Measurements from ENCODE around the gene LAT.
"Not testable (repeated sequence)": the region's sequence is repeated elsewhere in the genome, so short reads cannot be mapped to it uniquely, and the experiment has no call there.

Gene LAT, protein sequence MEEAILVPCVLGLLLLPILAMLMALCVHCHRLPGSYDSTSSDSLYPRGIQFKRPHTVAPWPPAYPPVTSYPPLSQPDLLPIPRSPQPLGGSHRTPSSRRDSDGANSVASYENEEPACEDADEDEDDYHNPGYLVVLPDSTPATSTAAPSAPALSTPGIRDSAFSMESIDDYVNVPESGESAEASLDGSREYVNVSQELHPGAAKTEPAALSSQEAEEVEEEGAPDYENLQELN

DNA sequence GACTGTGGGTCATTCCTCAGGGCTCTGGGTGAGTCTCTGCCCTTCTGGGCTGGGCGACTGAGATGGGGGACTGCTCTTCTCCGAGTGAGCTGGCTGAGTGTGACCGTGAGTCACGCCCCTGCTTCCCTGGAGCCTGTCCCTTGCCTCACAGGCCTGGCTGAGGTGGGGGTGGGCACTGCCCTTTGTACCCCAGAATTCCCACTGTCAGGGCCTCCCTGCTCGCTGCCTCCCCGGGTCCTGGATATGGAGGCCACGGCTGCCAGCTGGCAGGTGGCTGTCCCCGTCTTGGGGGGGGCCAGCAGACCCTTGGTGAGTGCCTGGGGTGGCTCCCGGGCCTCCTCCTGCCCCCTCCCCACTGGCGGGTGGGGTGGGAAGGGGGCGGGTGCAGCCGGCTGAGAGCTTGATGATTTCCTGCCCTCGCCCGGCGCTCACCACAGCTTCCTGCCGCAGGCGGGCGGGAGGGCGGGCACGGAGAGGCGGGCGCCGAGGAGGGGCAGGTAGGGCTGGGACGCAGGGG lies at the start of gene LAT:
Gene LAT, plus strand, starts transcription at position 434 of the 517 bp plus-strand sequence. CDS start 366 bp downstream, outside the sequence.
- DNase-seq: peak; percentile 78

DNA sequence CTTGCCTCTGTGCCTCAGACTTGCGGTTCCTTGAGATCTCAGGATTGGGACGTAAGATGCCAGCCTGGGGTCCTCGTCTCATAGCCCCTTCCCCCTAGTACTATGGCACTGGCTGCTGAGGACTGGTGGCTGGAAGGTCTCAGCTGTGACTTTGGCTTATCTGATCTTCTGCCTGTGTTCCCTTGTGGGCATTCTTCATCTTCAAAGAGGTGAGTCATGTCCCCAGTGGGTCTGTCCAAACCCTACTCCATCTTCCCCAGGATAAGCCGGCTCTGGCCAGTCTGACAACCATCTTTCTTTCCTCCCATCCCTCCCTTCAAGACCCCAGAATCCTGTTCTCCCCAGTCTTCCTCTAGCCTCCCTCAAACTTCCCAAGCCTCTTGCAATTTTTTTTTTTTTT lies 49.5 kb upstream of the LAT start:
- DNase-seq: no peak

DNA sequence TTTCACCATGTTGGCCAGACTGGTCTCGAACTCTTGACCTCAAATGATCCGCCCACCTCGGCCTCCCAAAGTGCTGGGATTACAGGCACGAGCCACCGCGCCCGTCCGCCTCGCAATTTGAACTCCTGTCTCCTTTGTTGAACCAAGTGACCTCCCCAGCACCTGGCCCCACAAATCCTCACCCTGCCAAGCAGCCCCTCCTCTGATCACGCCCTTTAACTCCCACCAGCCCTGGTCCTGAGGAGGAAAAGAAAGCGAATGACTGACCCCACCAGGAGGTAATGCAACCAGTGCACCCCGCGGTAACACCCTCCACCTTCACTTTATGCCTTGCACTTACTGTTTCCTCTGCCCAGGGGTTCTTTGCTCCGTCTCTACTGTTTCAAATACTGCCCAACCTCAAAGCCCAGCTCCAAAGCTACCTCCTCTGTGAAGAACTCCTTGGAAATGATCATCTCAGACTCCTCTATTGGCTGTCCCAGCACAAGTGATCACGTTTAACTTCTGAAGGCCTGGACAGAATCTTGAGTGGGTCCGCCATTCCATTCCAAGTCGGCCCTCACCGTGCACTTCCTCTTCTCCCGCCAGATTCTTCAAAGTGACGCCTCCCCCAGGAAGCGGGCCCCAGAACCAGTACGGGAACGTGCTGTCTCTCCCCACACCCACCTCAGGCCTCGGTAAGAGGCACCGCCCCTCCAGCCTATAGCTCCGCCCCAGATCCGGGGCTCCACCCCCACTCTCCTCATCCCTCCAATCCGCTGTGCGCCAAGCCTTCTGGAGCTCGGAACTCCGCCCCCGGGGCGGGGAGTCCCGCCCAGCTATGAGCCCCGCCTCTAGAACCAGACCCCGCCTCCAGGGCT lies 48.7 kb upstream of the LAT start:
- DNase-seq: peak; percentile 95

DNA sequence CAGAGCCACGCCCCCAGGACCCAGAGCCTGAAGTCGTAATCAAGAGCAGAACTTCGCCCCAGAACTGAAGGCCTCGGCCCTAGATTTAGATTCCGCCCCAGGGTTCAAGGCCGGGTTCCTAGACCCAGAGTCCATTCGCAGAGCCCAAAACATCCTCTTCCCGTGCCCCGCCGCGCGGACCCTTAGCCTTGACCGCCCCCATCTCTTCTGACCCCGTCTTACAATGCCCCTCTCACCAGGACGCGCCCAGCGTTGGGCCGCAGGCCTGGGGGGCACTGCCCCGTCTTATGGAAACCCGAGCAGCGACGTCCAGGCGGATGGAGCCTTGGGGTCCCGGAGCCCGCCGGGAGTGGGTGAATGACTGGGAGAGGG lies 48.1 kb upstream of the LAT start:
- DNase-seq: no peak

DNA sequence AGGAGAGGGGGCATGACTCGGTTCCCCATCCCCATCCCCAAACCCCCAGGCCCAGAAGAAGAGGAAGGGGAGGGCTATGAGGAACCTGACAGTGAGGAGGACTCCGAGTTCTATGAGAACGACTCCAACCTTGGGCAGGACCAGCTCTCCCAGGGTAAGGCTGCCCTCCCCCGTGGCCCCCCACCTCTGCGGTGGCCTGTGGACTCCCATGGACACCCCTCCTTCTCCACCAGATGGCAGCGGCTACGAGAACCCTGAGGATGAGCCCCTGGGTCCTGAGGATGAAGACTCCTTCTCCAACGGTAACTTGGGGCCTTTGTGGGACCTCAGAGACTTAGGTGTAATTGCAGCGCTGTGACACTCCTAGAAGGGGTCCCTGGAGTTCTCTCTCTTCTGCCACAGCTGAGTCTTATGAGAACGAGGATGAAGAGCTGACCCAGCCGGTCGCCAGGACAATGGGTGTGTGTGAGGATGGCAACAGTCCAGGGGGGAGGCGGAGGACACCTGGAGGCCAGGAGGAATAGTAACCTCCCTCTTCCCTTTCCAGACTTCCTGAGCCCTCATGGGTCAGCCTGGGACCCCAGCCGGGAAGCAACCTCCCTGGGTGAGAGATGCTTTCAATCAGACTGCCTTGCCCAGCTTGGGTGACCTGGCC lies 47.5 kb upstream of the LAT start:
- DNase-seq: no peak

DNA sequence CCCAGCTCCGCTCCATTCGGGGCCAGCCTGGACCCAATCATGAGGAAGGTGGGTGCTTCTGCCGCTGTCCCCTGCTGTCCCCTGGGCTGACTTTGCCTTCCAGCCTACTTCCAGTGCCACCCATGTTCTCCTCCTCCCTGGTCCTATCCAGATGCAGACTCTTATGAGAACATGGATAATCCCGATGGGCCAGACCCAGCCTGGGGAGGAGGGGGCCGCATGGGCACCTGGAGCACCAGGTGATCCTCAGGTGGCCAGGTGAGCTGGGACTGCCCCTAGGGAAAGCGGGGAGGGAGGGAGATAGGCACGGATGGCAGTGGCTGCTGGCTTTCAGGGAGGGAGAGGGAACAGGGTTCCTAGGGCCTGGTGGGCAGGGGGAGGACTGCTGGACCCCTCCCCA lies 46.1 kb upstream of the LAT start:
- no peak for DNase-seq

DNA sequence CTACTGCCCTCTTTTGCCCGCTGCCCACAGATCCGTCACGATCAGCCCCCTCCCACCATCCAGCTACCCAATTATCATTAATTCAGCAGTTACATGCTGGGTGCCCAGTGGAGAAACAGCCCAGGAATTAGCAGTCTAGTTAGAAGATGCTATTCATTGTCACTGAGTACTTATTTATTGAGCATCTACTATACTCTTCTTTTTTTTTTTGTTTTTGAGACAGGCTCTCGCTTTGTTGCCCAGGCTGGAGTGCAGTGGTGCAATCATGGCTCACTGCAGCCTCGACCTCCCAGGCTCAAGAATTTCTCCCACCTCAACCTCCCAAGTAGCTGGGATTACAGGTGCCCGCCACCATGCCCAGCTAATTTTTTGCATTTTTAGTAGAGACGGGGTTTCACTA lies 45.0 kb upstream of the LAT start:
- not testable (repeated sequence) for DNase-seq

DNA sequence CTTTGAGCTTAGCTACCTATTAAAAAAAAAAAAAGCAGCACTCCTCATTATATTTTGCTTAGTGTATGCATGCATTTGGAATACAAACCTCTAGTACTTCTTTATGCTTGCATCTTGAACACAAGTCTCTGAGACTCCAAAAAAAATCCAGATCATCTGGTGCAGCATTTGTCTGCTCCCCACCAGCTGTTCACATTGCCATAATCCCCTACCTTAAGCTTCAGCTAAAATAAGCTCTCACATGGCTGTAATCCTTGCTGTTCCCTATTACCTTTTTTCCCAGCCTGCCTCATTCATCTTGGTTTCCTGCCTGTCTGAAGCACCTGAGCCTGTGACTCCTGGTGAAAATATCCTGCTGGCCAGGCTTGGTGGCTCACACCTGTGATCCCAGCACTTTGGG lies 41.6 kb upstream of the LAT start:
- no peak for DNase-seq

DNA sequence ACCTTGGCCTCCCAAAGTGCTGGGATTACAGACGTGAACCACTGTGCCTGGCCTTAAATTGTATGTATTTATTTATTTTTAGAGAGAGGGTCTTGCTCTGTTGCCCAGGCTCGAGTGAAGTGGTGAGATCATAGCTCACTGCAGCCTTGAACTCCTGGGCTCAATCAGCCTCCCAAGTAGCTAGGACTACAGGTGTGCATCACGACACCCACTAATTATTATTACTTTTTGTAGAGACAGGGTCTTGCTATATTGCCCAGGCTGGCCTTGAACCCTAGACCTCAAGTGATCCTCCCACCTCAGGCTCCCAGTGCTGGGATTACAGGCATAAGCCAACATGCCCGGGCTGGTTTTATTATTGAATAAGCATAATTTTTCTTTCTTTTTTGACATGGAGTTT lies 38.2 kb upstream of the LAT start:
- no peak for DNase-seq

DNA sequence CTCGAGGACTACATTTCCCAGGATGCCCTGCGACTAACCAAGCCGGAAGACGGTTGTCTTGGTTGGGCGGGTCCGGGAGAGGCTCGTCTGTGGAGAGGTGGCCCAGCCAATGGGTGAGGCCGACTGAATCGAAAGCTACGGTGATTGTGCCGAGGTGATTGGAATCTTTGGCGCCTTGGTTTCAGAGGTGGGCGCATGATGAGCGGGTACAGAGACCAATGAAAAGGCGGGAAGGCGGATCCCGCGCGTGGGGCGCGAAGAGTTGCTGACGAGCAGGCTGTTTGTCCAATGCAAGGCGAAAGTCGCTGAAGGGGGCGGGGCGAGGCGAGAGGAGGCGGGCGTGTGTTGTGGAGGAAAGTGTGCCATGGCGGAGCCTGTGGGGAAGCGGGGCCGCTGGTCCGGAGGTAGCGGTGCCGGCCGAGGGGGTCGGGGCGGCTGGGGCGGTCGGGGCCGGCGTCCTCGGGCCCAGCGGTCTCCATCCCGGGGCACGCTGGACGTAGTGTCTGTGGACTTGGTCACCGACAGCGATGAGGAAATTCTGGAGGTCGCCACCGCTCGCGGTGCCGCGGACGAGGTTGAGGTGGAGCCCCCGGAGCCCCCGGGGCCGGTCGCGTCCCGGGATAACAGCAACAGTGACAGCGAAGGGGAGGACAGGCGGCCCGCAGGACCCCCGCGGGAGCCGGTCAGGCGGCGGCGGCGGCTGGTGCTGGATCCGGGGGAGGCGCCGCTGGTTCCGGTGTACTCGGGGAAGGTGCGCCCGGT lies 34.0 kb upstream of the LAT start, which contains the start of gene NFATC2IP:
Gene NFATC2IP, plus strand, starts transcription at position 290 of the 762 bp plus-strand sequence. Its CDS starts 75 bp downstream, at position 365.
- peak; percentile 100 for DNase-seq

DNA sequence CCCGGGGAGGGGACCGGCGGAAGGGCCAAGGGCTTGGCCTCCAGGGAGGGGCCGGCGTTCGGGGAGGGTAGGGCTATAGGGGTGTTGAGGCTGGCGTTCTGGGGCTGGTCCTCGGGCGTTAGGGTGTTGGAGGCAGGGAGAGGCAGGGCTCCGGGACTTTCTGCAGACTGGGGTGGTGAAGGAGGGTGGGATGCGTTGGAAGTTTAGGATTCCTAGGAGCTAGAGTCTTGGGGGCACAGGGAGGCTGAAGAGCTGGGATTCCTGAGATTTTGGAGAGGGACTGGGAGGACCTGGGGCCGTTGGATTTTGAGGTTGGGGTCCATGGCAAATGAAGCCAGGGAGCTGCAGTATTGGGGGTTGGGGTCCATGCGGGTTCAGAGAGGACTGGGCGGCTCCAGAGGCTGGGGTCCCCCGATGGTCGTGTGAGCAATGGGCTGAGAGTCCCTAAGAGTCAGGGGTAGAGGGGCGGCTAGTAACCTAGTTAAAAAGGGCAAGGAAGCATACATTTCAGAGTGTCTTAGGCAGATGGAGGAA lies 33.4 kb upstream of the LAT start:
- no peak for DNase-seq

DNA sequence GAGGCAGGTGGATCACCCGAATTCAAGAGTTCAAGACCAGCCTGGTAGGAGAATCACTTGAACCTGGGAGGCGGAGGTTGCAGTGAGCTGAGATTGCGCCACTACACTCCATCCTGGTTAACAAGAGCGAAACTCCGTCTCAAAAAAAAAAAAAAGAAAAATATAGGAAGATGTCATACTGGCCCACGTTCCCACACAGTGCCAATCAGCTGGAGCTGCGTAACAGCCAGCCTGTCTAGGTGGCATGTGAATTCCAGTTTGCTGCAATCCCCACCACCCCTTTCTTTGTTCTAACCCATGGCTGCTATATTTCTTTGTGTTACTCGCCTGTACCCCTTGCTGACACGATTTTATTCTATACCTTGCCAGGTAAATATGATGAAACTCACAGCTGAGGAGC lies 26.6 kb upstream of the LAT start:
- DNase-seq: no peak

DNA sequence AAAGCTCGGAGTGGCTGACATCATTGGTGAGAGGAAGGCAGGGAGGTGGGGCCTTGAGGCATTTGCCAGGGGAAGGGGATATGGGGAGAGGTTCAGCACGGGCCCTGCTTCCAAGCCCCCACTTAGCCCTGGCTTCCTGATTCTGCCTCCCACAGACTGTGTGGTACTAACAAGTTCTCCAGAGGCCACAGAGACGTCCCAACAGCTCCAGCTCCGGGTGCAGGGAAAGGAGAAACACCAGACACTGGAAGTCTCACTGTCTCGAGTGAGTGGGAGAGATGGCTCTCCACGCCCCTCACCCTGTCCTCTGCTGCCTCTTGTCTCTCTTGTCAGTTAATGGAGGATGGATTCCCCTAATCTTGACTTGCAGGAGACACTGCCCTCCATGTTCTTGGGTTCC lies 26.0 kb upstream of the LAT start:
- DNase-seq: no peak

DNA sequence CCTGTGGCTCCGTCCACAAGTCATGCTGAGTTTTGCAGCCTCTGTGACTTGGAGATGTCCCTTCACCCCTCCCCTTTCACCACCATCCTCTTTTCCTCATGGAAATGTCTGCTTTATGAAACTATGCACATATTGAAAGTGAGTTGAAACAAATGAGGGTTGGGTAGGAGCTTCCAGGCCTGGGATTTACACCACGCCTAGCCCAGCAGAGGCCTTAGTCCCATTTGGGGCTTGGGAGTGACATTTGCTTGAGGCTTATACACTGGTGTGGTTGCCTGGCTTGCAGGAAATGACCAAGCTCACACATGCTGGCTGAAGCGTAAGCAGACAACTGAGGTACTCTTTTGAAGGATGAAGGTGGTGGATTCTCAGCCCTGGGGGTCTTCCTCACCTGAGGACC lies 20.8 kb upstream of the LAT start:
- DNase-seq: no peak

DNA sequence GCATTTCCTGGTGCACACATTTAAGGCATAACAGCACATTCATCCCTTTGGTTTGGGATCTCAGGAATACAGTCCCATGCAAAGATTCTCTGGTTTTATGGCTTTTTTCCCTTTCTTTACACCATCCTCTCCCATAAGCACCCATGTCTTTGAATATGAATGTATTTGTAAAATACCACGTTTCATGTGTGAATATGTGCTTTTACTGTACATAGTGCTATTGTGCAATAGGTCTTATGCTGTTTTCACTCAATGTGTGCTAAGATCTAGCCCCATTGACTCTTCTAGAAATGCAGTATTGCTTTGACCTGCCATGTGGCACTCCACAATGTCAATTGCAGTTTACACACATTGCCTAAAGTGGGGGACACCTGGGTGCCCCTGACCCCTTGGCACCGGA lies 20.4 kb upstream of the LAT start:
- no peak for DNase-seq

DNA sequence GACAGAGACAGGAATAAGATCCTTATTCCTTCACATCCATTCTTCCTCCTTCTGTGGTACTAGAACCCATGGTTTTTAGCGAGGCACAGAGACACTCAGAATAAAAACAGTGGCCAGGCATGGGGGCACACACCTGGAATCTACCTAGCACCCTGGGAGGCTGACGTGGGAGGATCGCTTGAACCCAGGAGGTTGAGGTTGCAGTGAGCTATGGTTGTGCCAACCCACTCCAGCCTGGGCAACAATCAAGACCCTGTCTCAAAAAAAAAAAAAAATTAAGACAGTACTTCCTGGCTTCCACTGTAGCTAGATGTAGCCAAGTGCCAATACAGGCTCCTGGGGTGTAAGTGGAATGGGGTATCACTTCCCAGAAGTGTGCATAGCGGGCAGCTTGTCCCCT lies 17.7 kb upstream of the LAT start:
- no peak for DNase-seq

DNA sequence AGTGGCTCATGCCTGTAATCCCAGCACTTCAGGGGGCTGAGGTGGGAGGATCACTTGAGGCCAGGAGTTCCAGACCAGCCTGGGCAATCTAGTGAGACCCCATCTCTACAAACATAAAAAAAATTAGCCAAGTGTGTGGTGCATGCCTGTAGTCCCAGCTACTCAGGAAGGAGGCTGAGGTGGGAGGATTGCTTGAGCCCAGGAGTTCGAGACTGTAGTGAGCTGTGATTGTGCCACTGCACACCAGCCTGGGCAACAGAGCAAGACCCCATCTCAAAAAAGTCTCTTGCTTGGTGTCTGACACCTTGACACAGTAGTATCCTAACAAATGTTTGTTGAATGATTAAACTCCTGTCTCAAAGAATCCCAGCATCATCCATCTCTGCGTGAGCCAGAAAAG lies 15.2 kb upstream of the LAT start:
- not testable (repeated sequence) for DNase-seq

DNA sequence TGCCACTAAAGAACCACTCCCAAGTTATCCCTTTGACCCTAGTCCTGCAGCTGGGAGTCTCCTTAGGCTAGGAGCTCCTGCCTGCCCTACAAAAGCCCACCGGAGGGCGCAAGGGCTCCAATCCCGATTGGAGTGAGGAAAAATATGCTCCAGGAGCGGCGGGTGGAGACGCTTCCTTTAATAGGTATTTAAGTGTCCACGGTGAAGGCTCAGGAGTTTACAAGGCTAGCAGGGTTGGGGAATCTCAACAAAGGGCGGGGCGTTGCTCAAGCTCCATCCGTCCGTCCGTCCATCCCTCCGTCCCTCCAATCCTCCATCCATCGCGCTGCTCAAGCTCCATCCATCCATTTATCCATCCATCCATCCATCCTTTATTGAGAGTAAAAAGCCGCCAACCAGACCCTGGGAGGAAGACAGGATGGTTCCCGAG lies 10.8 kb upstream of the LAT start:
- DNase-seq: peak; percentile 10

DNA sequence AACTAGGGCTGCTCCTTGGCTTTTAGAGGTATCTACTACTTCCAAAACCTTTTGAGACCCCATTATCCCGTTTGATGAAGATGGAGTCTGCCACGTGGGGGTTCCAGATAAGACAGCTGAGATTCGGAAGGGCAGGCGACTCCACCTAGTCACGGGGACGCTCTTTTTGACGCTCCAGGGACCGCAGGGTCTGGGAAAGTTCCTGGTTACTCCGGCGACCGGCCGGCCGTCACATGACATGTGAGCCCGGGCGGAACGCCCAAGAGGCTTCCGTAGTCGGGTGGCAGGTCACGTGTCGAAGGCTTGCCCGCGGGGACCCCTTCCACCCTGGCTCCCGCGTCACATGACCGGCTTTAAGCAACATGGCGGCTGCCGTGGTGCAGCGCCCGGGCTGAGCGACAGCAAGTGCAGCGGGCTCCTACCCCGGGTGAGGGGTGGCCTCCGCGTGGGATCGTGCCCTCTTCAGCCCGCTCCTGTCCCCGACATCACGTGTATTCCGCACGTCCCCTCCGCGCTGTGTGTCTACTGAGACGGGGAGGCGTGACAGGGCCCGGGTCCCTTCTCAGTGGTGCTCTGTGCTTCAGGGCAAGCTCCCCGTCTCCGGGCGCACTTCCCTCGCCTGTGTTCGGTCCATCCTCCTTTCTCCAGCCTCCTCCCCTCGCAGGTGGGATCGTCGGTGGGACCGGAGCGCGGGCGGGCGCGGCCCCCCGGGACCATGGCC lies 10.3 kb upstream of the LAT start, which contains the start of gene SPNS1:
Gene SPNS1, plus strand, starts transcription at position 342 of the 721 bp plus-strand sequence. Its CDS starts 374 bp downstream, at position 716.
- peak; percentile 93 for DNase-seq

DNA sequence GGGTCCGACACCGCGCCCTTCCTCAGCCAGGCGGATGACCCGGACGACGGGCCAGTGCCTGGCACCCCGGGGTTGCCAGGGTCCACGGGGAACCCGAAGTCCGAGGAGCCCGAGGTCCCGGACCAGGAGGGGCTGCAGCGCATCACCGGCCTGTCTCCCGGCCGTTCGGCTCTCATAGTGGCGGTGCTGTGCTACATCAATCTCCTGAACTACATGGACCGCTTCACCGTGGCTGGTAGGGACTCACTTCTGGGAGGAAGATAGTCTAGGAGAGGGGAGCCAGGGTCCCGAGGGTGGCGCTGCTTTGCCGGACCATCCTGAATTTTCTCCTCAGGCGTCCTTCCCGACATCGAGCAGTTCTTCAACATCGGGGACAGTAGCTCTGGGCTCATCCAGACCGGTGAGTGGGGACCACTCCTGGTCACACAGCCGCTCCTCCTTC lies 9.7 kb upstream of the LAT start:
- no peak for DNase-seq

All from MV-4-11 (cell line).